Stimulated activated CD8-positive, alpha-beta memory T cell treated with anti-CD3 and anti-CD28 coated beads, Interleukin-15, amount 100 ng/mL, for 4 hours (primary cell): Measurements from ENCODE around the gene PFKFB1.

Source experiments
- DNase-seq, 2 donors: peaks; one replicate each; pipeline ENCODE4 v3.0.0-alpha.2; 2020; ENCODE audit warnings: low read depth in 2 of 2

PFKFB1 gene

GRCh38 chrX:54922547-54922946, 71.4 kb downstream of the PFKFB1 start:
- no peak for DNase-seq

GRCh38 chrX:54921427-54922021, 72.5 kb downstream of the PFKFB1 start:
- DNase-seq, result peak; percentile 10

GRCh38 chrX:54920610-54921426, 73.2 kb downstream of the PFKFB1 start, which contains the start of gene TRO:
Gene TRO, plus strand, starts transcription at chrX:54920824. Its CDS starts 1,423 bp downstream, at chrX:54922247.
- no peak for DNase-seq

- no peak for DNase-seq
Observed at GRCh38 chrX:54909941-54910340, 84.0 kb downstream of the PFKFB1 start.

- DNase-seq, result no peak
Observed at GRCh38 chrX:54894159-54894558, 99.8 kb downstream of the PFKFB1 start.

- peak in 1 of 2 donors; percentile 1 for DNase-seq
Observed at GRCh38 chrX:54891573-54891972, 102.4 kb downstream of the PFKFB1 start.

- DNase-seq, result no peak
Observed at GRCh38 chrX:54885740-54886139, 108.2 kb downstream of the PFKFB1 start.
